Measurements from ENCODE around the gene CHPF.

DNA sequence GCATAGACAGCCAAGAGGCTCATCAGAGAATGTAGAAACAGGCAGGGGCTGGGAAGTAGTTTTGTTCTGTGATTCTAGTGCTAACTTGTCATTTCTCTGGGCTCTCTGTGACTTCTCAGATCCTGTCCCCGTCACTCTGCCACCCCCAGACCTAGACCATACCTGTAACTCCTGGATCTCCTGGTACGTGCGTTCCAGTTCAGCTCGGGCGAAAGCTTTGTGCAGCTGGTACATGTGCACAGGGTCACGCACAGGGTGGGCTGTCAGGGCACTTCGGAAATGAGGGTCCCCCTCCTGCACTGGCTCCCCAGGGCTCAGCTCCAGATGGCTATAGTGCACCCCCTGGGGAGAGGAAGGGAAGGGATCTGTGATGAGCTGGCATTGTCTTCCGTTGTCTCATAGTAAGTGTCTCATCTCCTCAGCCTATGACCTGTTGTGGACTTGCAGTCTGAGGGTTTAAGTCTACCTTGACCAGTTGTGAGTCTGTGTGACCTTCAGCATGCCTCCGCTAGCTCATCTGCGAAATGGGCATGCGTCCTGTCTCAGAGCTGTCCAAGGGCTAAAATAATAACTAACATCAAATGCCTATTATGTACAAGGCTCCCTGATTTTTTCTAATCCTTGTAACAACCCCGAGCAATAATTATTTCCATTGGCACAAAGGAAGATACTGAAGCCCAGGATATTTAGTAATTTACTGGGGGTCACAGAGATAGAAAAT is 2.7 kb downstream of the CHPF start:
- TF ChIP-seq, protein P1, sequence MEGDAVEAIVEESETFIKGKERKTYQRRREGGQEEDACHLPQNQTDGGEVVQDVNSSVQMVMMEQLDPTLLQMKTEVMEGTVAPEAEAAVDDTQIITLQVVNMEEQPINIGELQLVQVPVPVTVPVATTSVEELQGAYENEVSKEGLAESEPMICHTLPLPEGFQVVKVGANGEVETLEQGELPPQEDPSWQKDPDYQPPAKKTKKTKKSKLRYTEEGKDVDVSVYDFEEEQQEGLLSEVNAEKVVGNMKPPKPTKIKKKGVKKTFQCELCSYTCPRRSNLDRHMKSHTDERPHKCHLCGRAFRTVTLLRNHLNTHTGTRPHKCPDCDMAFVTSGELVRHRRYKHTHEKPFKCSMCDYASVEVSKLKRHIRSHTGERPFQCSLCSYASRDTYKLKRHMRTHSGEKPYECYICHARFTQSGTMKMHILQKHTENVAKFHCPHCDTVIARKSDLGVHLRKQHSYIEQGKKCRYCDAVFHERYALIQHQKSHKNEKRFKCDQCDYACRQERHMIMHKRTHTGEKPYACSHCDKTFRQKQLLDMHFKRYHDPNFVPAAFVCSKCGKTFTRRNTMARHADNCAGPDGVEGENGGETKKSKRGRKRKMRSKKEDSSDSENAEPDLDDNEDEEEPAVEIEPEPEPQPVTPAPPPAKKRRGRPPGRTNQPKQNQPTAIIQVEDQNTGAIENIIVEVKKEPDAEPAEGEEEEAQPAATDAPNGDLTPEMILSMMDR (IDR thresholded peaks at IDR 0.05; ENCODE audit: insufficient read depth, low read depth, low read length): no peak
- TF ChIP-seq EZH2 (IDR thresholded peaks at IDR 0.05; ENCODE audit: insufficient read depth, low read length): no peak

Data from astrocyte (in vitro differentiated cells and primary cell).